Gastroesophageal sphincter (tissue), 4 donors: ENCODE measurements around the gene RERE. TPM values are rescaled to one million over a fixed set of nuclear protein-coding genes. Genes with fewer than 3 reads are reported as not detected.

Source experiments
- ATAC-seq: fragments of 150-250 bp; one replicate; pipeline ENCODE4 v1.9.1; 2016; ENCODE audit warnings: mild to moderate bottlenecking, moderate library complexity
- H3K27ac ChIP-seq, 4 donors: fragments of 200-600 bp; sonication (generic) in 3 of 4; 1 replicate in 3 of 4; 2 replicates in 1 of 4; pipeline ENCODE4 v1.5.1; 2016 to 2019
- H3K27me3 ChIP-seq: fragments of 200-600 bp; sonication (generic); one replicate; pipeline ENCODE4 v1.5.1; 2019
- H3K36me3 ChIP-seq, 2 donors: fragments of 200-600 bp; sonication (generic); one replicate each; pipeline ENCODE4 v1.5.1; 2019; ENCODE audit warnings: control low read depth in 1 of 2
- H3K4me1 ChIP-seq, 3 donors: fragments of 200-600 bp; sonication (generic); 1 replicate in 2 of 3; 2 replicates in 1 of 3; pipeline ENCODE4 v1.5.1; 2016 to 2019; ENCODE audit warnings: control low read depth in 2 of 3
- H3K4me3 ChIP-seq, 2 donors: fragments of 200-600 bp; sonication (generic); one replicate each; pipeline ENCODE4 v1.5.1; 2019; ENCODE audit warnings: mild to moderate bottlenecking in 1 of 2, moderate library complexity in 1 of 2
- H3K9me3 ChIP-seq, 3 donors: fragments of 200-600 bp; sonication (generic); one replicate each; pipeline ENCODE4 v1.5.1; 2017 to 2019; ENCODE audit warnings: control low read depth in 2 of 3
- EP300 ChIP-seq: sonication (generic); formaldehyde crosslinking; IDR thresholded peaks from one replicate; pipeline ENCODE4 v1.6.1; 2017; ENCODE audit warnings: antibody characterized with exemption, mild to moderate bottlenecking
- POLR2A ChIP-seq, 2 donors: fragments of 450-650 bp; IDR thresholded peaks; one replicate each; pipeline ENCODE4 v1.6.1; 2017; ENCODE audit warnings: antibody characterized with exemption in 2 of 2, mild to moderate bottlenecking in 2 of 2, moderate library complexity in 1 of 2
- POLR2AphosphoS5 ChIP-seq: sonication (generic); formaldehyde crosslinking; IDR thresholded peaks from one replicate; pipeline ENCODE4 v1.6.1; 2017; ENCODE audit warnings: antibody characterized with exemption
- WGBS, 2 donors: methylation state at CpG; one replicate each; pipeline ENCODE4 v1.1.5; 2018; ENCODE audit warnings: low coverage in 1 of 2; 5-methylcytosine and 5-hydroxymethylcytosine counted together
- total RNA-seq, 4 donors: library from RNA; depleted of rRNA; stranded (reverse); fragments of >200 nt; gene quantifications; one replicate each; pipeline ENCODE4 v1.1.0, GENCODE V29; 2016
- TF ChIP-seq, protein P1 (sequence below), 4 experiments: fragments of 200-600 bp in 2 of 4; fragments of 450-650 bp in 2 of 4; sonication (generic) in 1 of 4; IDR thresholded peaks; one replicate each; pipeline ENCODE4 v1.5.1; 2017 to 2019; ENCODE audit warnings: antibody characterized with exemption in 4 of 4, mild to moderate bottlenecking in 2 of 4, moderate library complexity in 2 of 4

The RERE gene
- total RNA-seq, 4 donors from 2014 or later = 112 to 212 (median 139) TPM

DNA sequence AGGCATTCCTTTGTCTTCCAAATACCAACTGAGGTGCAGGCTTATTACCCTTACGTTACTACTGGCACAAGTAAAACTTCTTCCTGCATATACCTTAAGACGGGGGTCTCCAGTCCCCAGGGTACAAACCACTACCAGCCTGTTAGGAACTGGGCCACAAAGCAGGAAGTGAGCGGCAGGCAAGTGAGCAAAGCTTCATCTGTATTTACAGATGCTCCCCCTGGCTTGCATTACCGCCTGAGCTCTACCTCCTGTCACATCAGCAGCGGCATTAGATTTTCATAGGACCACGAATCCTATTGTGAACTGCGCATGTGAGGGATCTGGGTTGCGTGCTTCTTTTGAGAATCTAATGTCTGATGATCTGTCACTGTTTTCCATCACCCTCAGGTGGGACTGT lies 386.4 kb downstream of the RERE start:
- Histone ChIP-seq H3K4me3 (no peak overlapping the region), H3K4me1 (peaks cover 0 to 40% (median 0%) of the 10 kb centered on the region in 3 donors), H3K27me3 (no peaks in the 10 kb centered on the region), H3K36me3 (no peaks in the 10 kb centered on the region), H3K27ac (no peak overlapping the region), H3K9me3 (no peaks in the 10 kb centered on the region)
- TF ChIP-seq POLR2A (IDR thresholded peaks at IDR 0.05) (no peak), POLR2AphosphoS5 (no peak), EP300 (no peak)
- TF ChIP-seq, protein P1, sequence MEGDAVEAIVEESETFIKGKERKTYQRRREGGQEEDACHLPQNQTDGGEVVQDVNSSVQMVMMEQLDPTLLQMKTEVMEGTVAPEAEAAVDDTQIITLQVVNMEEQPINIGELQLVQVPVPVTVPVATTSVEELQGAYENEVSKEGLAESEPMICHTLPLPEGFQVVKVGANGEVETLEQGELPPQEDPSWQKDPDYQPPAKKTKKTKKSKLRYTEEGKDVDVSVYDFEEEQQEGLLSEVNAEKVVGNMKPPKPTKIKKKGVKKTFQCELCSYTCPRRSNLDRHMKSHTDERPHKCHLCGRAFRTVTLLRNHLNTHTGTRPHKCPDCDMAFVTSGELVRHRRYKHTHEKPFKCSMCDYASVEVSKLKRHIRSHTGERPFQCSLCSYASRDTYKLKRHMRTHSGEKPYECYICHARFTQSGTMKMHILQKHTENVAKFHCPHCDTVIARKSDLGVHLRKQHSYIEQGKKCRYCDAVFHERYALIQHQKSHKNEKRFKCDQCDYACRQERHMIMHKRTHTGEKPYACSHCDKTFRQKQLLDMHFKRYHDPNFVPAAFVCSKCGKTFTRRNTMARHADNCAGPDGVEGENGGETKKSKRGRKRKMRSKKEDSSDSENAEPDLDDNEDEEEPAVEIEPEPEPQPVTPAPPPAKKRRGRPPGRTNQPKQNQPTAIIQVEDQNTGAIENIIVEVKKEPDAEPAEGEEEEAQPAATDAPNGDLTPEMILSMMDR (IDR thresholded peaks at IDR 0.05) = no peak
- WGBS, 2 donors = 87 to 88% methylated on average over 7 of the region's 8 CpGs
- ATAC-seq = no peak

DNA sequence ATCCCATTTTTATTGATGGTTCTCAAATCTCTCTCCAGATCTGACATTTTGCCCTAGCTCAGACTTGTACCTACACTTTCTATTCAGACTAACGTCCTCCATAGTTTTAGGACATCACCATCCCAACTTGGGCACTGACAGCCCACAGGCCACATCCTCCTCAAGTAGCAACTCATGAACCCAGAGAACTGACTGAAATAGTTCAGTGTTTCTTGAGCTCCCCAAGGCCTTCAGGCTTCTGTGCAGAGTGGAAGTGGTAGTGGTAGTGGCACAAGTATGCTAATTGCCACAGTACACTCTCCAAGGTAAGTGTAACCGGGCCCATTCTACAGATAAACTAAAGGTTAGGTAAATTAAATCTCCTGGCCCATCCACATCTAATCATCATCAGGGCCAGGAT lies 387.0 kb downstream of the RERE start:
- no peaks in the 10 kb centered on the region for H3K27me3 ChIP-seq
- TF ChIP-seq EP300 (no peak), POLR2A (IDR thresholded peaks at IDR 0.05) (no peak), POLR2AphosphoS5 (no peak)
- TF ChIP-seq, protein P1 (IDR thresholded peaks at IDR 0.05) = no peak
- no peak overlapping the region for H3K4me3 ChIP-seq
- no peak overlapping the region for H3K27ac ChIP-seq
- H3K4me1 ChIP-seq = peaks cover 0 to 40% (median 1%) of the 10 kb centered on the region in 3 donors
- H3K9me3 ChIP-seq = no peaks in the 10 kb centered on the region
- no peaks in the 10 kb centered on the region for H3K36me3 ChIP-seq
- ATAC-seq = no peak
- WGBS, 2 donors = 86% methylated on average over 1 to 2 of the region's 2 CpGs

DNA sequence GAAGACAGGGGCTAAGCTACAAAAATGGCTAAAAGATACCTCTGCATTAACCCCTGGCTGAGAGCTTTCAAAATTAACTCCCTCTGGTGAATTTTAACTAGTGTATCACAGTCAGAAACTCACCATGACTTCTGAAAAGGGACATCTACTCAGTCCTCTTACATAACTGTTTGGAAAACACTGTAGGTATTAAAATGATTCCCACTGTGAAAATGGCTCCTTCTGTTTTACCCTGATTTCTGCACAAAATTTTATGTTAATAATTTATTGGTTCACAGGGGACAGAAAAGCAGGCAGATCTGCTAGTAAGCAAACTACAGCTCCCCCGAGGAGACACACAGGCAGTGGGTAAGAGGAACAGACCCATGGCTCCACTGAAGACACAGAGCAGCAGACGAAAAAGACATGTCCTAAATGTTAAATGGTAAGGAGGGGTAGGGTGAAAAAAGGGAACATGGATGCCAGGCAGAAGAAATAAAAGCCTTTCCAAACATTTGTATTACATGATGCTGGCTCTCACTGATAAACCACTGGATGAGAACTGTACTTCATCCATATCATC lies 387.8 kb downstream of the RERE start:
- no peaks in the 10 kb centered on the region for H3K36me3 ChIP-seq
- H3K9me3 ChIP-seq = no peaks in the 10 kb centered on the region
- no peak overlapping the region for H3K4me3 ChIP-seq
- TF ChIP-seq EP300 (no peak), POLR2AphosphoS5 (no peak), POLR2A (IDR thresholded peaks at IDR 0.05) (no peak)
- TF ChIP-seq, protein P1 (IDR thresholded peaks at IDR 0.05) = no peak
- 79 to 83% methylated on average over 1 to 2 of the region's 2 CpGs for WGBS, 2 donors
- peaks cover under 1 to 40% (median 10%) of the 10 kb centered on the region in 3 donors for H3K4me1 ChIP-seq
- ATAC-seq = no peak
- no peaks in the 10 kb centered on the region for H3K27me3 ChIP-seq
- no peak overlapping the region for H3K27ac ChIP-seq

DNA sequence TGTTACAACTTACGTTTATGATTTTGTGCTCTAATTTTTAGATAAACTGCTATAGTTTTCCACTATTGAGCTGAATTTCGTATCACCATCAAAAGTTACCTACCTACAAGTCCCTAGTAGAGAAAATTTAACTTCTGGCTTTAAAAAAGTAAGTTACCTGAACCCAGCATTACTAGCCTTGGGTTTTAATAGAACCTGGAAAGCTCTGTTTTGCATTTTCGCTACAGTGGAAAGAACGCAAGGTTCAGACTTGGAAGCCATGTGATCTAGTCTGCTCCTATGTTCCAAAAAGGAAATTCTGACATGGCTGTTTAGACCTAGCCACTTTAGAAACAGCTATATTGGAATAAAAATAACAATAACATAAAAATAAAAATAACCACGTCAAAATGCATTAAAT lies 389.0 kb downstream of the RERE start:
- H3K27me3 ChIP-seq = no peaks in the 10 kb centered on the region
- H3K4me3 ChIP-seq = no peak overlapping the region
- H3K36me3 ChIP-seq = no peaks in the 10 kb centered on the region
- H3K9me3 ChIP-seq = no peaks in the 10 kb centered on the region
- WGBS, 2 donors = 70 to 79% methylated on average over 5 of the region's 5 CpGs
- no peak for ATAC-seq
- H3K4me1 ChIP-seq = peaks cover 2 to 46% (median 13%) of the 10 kb centered on the region in 3 donors
- TF ChIP-seq POLR2A (IDR thresholded peaks at IDR 0.05) = no peak
- no peak for TF ChIP-seq POLR2AphosphoS5
- TF ChIP-seq EP300 = no peak
- TF ChIP-seq, protein P1 (IDR thresholded peaks at IDR 0.05) = no peak
- H3K27ac ChIP-seq = peak overlapping the region in 3 of 4 donors; percentile 5 to 60 (median 57)

DNA sequence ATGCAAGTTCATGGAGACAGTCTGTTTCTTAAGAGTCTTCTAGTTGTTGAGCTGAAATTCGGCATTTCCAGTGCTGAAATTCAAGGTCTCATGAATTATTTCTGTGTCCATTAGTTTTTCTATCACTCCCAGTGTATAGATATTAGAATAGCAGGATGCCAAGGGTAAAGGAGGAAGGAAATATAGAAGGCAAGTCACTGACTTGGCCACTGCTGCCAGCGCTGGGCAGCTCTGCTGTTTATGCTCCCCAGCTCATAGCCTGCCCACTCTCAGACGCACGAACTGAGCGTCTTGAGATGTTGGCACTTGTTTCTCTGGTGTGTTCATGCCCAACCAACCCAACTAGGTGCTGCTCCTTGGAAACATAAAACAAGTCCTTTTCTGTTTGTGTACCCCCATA lies 389.5 kb downstream of the RERE start:
- H3K27me3 ChIP-seq = no peaks in the 10 kb centered on the region
- 64 to 65% methylated on average over 5 of the region's 5 CpGs for WGBS, 2 donors
- no peak overlapping the region for H3K4me3 ChIP-seq
- H3K4me1 ChIP-seq = peaks cover 2 to 46% (median 13%) of the 10 kb centered on the region in 3 donors
- no peaks in the 10 kb centered on the region for H3K9me3 ChIP-seq
- peak overlapping the region in 3 of 4 donors; percentile 5 to 60 (median 57) for H3K27ac ChIP-seq
- H3K36me3 ChIP-seq = no peaks in the 10 kb centered on the region
- ATAC-seq = no peak
- TF ChIP-seq POLR2AphosphoS5 = no peak
- TF ChIP-seq, protein P1 (IDR thresholded peaks at IDR 0.05) = no peak
- TF ChIP-seq EP300 = no peak
- TF ChIP-seq POLR2A (IDR thresholded peaks at IDR 0.05) = no peak
